Parathyroid adenoma (tissue), 2 donors: ENCODE results near the gene PRPS2.

Source experiments
- H2AFZ ChIP-seq: fragments of 300-600 bp; sonication (generic); one replicate; pipeline ENCODE4 v1.7.0; 2017; ENCODE audit warnings: antibody characterized with exemption, mild to moderate bottlenecking
- H3K27ac ChIP-seq: fragments of 300-600 bp; sonication (generic); one replicate; pipeline ENCODE4 v1.7.0; 2017
- H3K27me3 ChIP-seq: fragments of 300-600 bp; sonication (generic); one replicate; pipeline ENCODE4 v1.7.0; 2017; ENCODE audit warnings: low read length; ENCODE audit not compliant: control insufficient read depth, insufficient read depth
- H3K36me3 ChIP-seq: fragments of 300-600 bp; sonication (generic); one replicate; pipeline ENCODE4 v1.7.0; 2017; ENCODE audit warnings: low read length; ENCODE audit not compliant: control insufficient read depth, insufficient read depth
- H3K4me1 ChIP-seq: fragments of 300-600 bp; sonication (generic); one replicate; pipeline ENCODE4 v1.7.0; 2017; ENCODE audit warnings: control low read depth
- H3K4me2 ChIP-seq: fragments of 300-600 bp; sonication (generic); one replicate; pipeline ENCODE4 v1.7.0; 2017; ENCODE audit warnings: low read length
- H3K4me3 ChIP-seq: fragments of 300-600 bp; sonication (generic); one replicate; pipeline ENCODE4 v1.7.0; 2017; ENCODE audit warnings: low read depth, low read length
- H3K79me2 ChIP-seq: fragments of 300-600 bp; sonication (generic); one replicate; pipeline ENCODE4 v1.7.0; 2017; ENCODE audit warnings: control low read depth
- H3K9ac ChIP-seq: fragments of 300-600 bp; sonication (generic); one replicate; pipeline ENCODE4 v1.7.0; 2017; ENCODE audit warnings: mild to moderate bottlenecking
- H3K9me3 ChIP-seq: fragments of 300-600 bp; sonication (generic); one replicate; pipeline ENCODE4 v1.7.0; 2017; ENCODE audit warnings: low read length; ENCODE audit not compliant: control insufficient read depth
- CTCF ChIP-seq: fragments of 300-600 bp; sonication (generic); IDR thresholded peaks from one replicate; pipeline ENCODE4 v1.7.0; 2017; ENCODE audit warnings: antibody characterized with exemption, mild to moderate bottlenecking
- donor health status: primary hyperparathyroidism.

PRPS2 gene

GRCh38 chrX:12817528-12817927, 26.3 kb downstream of the PRPS2 start:
- Histone ChIP-seq H3K4me1 (no peaks in the 10 kb centered on the region), H2AFZ (no peak overlapping the region), H3K27ac (no peak overlapping the region), H3K36me3 (no peaks in the 10 kb centered on the region), H3K4me3 (no peak overlapping the region), H3K27me3 (no peaks in the 10 kb centered on the region), H3K9me3 (no peaks in the 10 kb centered on the region), H3K9ac (no peak overlapping the region), H3K79me2 (no peaks in the 10 kb centered on the region), H3K4me2 (no peak overlapping the region)
- TF ChIP-seq CTCF = no peak

- H3K9me3 ChIP-seq = no peaks in the 10 kb centered on the region
These were observed 28.0 kb downstream of the PRPS2 start for GRCh38 chrX:12819222-12819621.

GRCh38 chrX:12820737-12821136, 29.5 kb downstream of the PRPS2 start:
- Histone ChIP-seq H2AFZ (no peak overlapping the region), H3K4me2 (no peak overlapping the region), H3K27me3 (no peaks in the 10 kb centered on the region), H3K36me3 (no peaks in the 10 kb centered on the region), H3K27ac (no peak overlapping the region), H3K79me2 (no peaks in the 10 kb centered on the region), H3K4me3 (no peak overlapping the region), H3K9ac (no peak overlapping the region), H3K4me1 (no peaks in the 10 kb centered on the region), H3K9me3 (no peaks in the 10 kb centered on the region)
- no peak for TF ChIP-seq CTCF

More at GRCh38 chrX:12819222-12819621, 28.0 kb downstream of the PRPS2 start:
- Histone ChIP-seq H3K4me3 (no peak overlapping the region), H3K9ac (no peak overlapping the region), H3K4me1 (no peaks in the 10 kb centered on the region), H3K79me2 (no peaks in the 10 kb centered on the region), H3K4me2 (no peak overlapping the region), H2AFZ (no peak overlapping the region), H3K27me3 (no peaks in the 10 kb centered on the region), H3K36me3 (no peaks in the 10 kb centered on the region), H3K27ac (no peak overlapping the region)
- TF ChIP-seq CTCF = no peak

GRCh38 chrX:12824944-12825343, 33.7 kb downstream of the PRPS2 start:
- no peaks in the 10 kb centered on the region for H3K4me1 ChIP-seq
- H2AFZ ChIP-seq = no peak overlapping the region
- no peak overlapping the region for H3K4me2 ChIP-seq
- H3K9ac ChIP-seq = no peak overlapping the region
- H3K27me3 ChIP-seq = no peaks in the 10 kb centered on the region
- H3K79me2 ChIP-seq = no peaks in the 10 kb centered on the region
- no peaks in the 10 kb centered on the region for H3K9me3 ChIP-seq
- no peak overlapping the region for H3K27ac ChIP-seq
- no peak for TF ChIP-seq CTCF
- no peaks in the 10 kb centered on the region for H3K36me3 ChIP-seq
- H3K4me3 ChIP-seq = no peak overlapping the region

- Histone ChIP-seq H3K36me3 (no peaks in the 10 kb centered on the region), H3K27ac (no peak overlapping the region), H3K79me2 (no peaks in the 10 kb centered on the region), H3K27me3 (no peaks in the 10 kb centered on the region), H3K4me1 (no peaks in the 10 kb centered on the region), H3K4me3 (no peak overlapping the region), H2AFZ (no peak overlapping the region), H3K4me2 (no peak overlapping the region), H3K9ac (no peak overlapping the region), H3K9me3 (no peaks in the 10 kb centered on the region)
- no peak for TF ChIP-seq CTCF
These were observed 34.6 kb downstream of the PRPS2 start for GRCh38 chrX:12825801-12826200.
